H9 (cell line): Measurements from ENCODE around the gene ZBED1. TPM values are rescaled to one million over a fixed set of nuclear protein-coding genes. Genes with fewer than 3 reads are reported as not detected.

Experiments
- DNase-seq: peaks from one replicate; pipeline ENCODE4 v3.0.0-alpha.2; 2017
- H2AFZ ChIP-seq: one replicate; pipeline ENCODE4 v1.6.1; 2013; ENCODE audit warnings: mild to moderate bottlenecking, low read length, control low read depth, moderate library complexity
- H2AK5ac ChIP-seq: 2 replicates; pipeline ENCODE4 v1.6.1; 2013; ENCODE audit warnings: low read length, control low read depth, mixed read lengths; ENCODE audit not compliant: insufficient read length
- H2BK120ac ChIP-seq: one replicate; pipeline ENCODE4 v1.6.1; 2013; ENCODE audit warnings: low read depth, mild to moderate bottlenecking, low read length, control low read depth, inconsistent platforms; ENCODE audit not compliant: poor library complexity, severe bottlenecking
- H2BK12ac ChIP-seq: 2 replicates; pipeline ENCODE4 v1.6.1; 2013; ENCODE audit warnings: low read length, control low read depth, mixed read lengths, low read depth; ENCODE audit not compliant: insufficient read length
- H2BK15ac ChIP-seq: 2 replicates; pipeline ENCODE4 v1.6.1; 2013; ENCODE audit warnings: low read depth, low read length, control low read depth
- H2BK20ac ChIP-seq: one replicate; pipeline ENCODE4 v1.6.1; 2013; ENCODE audit warnings: low read depth, mild to moderate bottlenecking, low read length, control low read depth, inconsistent platforms; ENCODE audit not compliant: poor library complexity, severe bottlenecking
- H2BK5ac ChIP-seq: 2 replicates; pipeline ENCODE4 v1.6.1; 2013; ENCODE audit warnings: low read length, control low read depth, mixed read lengths; ENCODE audit not compliant: insufficient read length
- H3K14ac ChIP-seq: 2 replicates; pipeline ENCODE4 v1.6.1; 2013; ENCODE audit warnings: low read length, control low read depth; ENCODE audit not compliant: insufficient read depth
- H3K18ac ChIP-seq: 2 replicates; pipeline ENCODE4 v1.6.1; 2013; ENCODE audit warnings: low read depth, mild to moderate bottlenecking, mixed read lengths, low read length, control low read depth; ENCODE audit not compliant: insufficient read length
- H3K23ac ChIP-seq: 2 replicates; pipeline ENCODE4 v1.6.1; 2013; ENCODE audit warnings: low read length, control low read depth, mixed read lengths, low read depth; ENCODE audit not compliant: insufficient read length
- H3K23me2 ChIP-seq: 2 replicates; pipeline ENCODE4 v1.6.1; 2013; ENCODE audit warnings: low read depth, mild to moderate bottlenecking, mixed read lengths, low read length, control low read depth; ENCODE audit not compliant: insufficient read length, poor library complexity, severe bottlenecking
- H3K27ac ChIP-seq: 2 replicates; pipeline ENCODE4 v1.5.1; 2013; ENCODE audit warnings: low read length, control low read depth, mixed read lengths, low read depth; ENCODE audit not compliant: insufficient read length
- H3K27me3 ChIP-seq: 2 replicates; pipeline ENCODE4 v1.6.1; 2013; ENCODE audit warnings: low read length, control low read depth, inconsistent platforms; ENCODE audit not compliant: insufficient read depth
- H3K4ac ChIP-seq: 2 replicates; pipeline ENCODE4 v1.6.1; 2013; ENCODE audit warnings: low read depth, mild to moderate bottlenecking, control low read depth, inconsistent platforms, low read length, moderate library complexity
- H3K4me1 ChIP-seq: 2 replicates; pipeline ENCODE4 v1.6.1; 2013; ENCODE audit warnings: low read length, control low read depth, inconsistent platforms; ENCODE audit not compliant: insufficient read depth
- H3K4me2 ChIP-seq: 2 replicates; pipeline ENCODE4 v1.6.1; 2013; ENCODE audit warnings: low read length, control low read depth, mixed read lengths; ENCODE audit not compliant: insufficient read length, insufficient read depth
- H3K56ac ChIP-seq: 2 replicates; pipeline ENCODE4 v1.6.1; 2013; ENCODE audit warnings: low read depth, mild to moderate bottlenecking, mixed read lengths, low read length, control low read depth; ENCODE audit not compliant: insufficient read length
- H3K79me1 ChIP-seq: 2 replicates; pipeline ENCODE4 v1.6.1; 2013; ENCODE audit warnings: low read depth, mild to moderate bottlenecking, moderate library complexity, low read length, control low read depth, inconsistent platforms; ENCODE audit not compliant: insufficient read depth, poor library complexity, severe bottlenecking
- H3K79me2 ChIP-seq: 2 replicates; pipeline ENCODE4 v1.6.1; 2013; ENCODE audit warnings: low read length, control low read depth, inconsistent platforms; ENCODE audit not compliant: insufficient read depth
- H3K9ac ChIP-seq: 2 replicates; pipeline ENCODE4 v1.6.1; 2013; ENCODE audit warnings: low read length, control low read depth, mixed read lengths; ENCODE audit not compliant: insufficient read length; ENCODE audit errors: extremely low read depth
- H3K9me3 ChIP-seq: one replicate; pipeline ENCODE4 v1.6.1; 2013; ENCODE audit warnings: low read depth, low read length, inconsistent platforms; ENCODE audit not compliant: control insufficient read depth
- H3T11ph ChIP-seq: one replicate; pipeline ENCODE4 v1.6.1; 2013; ENCODE audit warnings: mild to moderate bottlenecking, low read length, control low read depth, inconsistent platforms
- H4K20me1 ChIP-seq: one replicate; pipeline ENCODE4 v1.6.1; 2013; ENCODE audit not compliant: control insufficient read depth, insufficient read length, insufficient read depth
- H4K5ac ChIP-seq: 2 replicates; pipeline ENCODE4 v1.6.1; 2013; ENCODE audit warnings: low read depth, mild to moderate bottlenecking, mixed read lengths, low read length, control low read depth; ENCODE audit not compliant: insufficient read length
- H4K8ac ChIP-seq: replicated peaks from 2 replicates; pipeline ENCODE4 v1.6.1; 2013; ENCODE audit warnings: low read length, control low read depth, mixed read lengths, low read depth; ENCODE audit not compliant: insufficient read length
- H4K91ac ChIP-seq: 2 replicates; pipeline ENCODE4 v1.6.1; 2013; ENCODE audit warnings: low read depth, mild to moderate bottlenecking, moderate library complexity, mixed read lengths, low read length, control low read depth; ENCODE audit not compliant: insufficient read length
- H3K27ac Mint-ChIP-seq, 3 experiments: 2 replicates in 2 of 3; 3 replicates in 1 of 3; pipeline ENCODE4 v1.8.0; 2020 to 2021; ENCODE audit warnings: mixed read lengths in 3 of 3, mild to moderate bottlenecking in 1 of 3, moderate library complexity in 1 of 3
- H3K27me3 Mint-ChIP-seq: 2 replicates; pipeline ENCODE4 v1.8.0; 2021; ENCODE audit warnings: low read depth, mild to moderate bottlenecking, moderate library complexity, mixed read lengths
- H3K36me3 Mint-ChIP-seq, 3 experiments: 2 replicates in 2 of 3; 3 replicates in 1 of 3; pipeline ENCODE4 v1.8.0; 2020 to 2021; ENCODE audit warnings: low read depth in 3 of 3, mixed read lengths in 3 of 3; ENCODE audit not compliant: insufficient read depth in 1 of 3
- H3K4me1 Mint-ChIP-seq, 2 experiments: 2 replicates each; pipeline ENCODE4 v1.8.0; 2020; ENCODE audit warnings: mixed read lengths in 2 of 2
- H3K4me3 Mint-ChIP-seq, 2 experiments: 2 replicates in 1 of 2; 3 replicates in 1 of 2; pipeline ENCODE4 v1.8.0; 2020 to 2021; ENCODE audit warnings: mild to moderate bottlenecking in 2 of 2, mixed read lengths in 2 of 2, moderate library complexity in 1 of 2
- H3K9me3 Mint-ChIP-seq, 2 experiments: 2 replicates in 1 of 2; 3 replicates in 1 of 2; pipeline ENCODE4 v1.8.0; 2020; ENCODE audit warnings: mild to moderate bottlenecking in 2 of 2, mixed read lengths in 2 of 2, moderate library complexity in 1 of 2
- CTCF ChIP-seq: fragments of 200-600 bp; sonication (generic); conservative IDR thresholded peaks from 3 replicates; pipeline ENCODE4 v1.8.0; 2021; ENCODE audit warnings: antibody characterized with exemption, mild to moderate bottlenecking
- WGBS: extraction: QIAGEN DNeasy Blood & Tissue Kit; methylation state at CpG from one replicate; pipeline ENCODE4 v1.1.7; 2013; ENCODE audit warnings: missing lambda C conversion rate, low lambda C conversion rate, mixed read lengths; ENCODE audit not compliant: insufficient read length; ENCODE audit errors: extremely low coverage; 5-methylcytosine and 5-hydroxymethylcytosine counted together
- total RNA-seq: library from RNA; stranded (reverse); gene quantifications from 2 replicates; pipeline ENCODE4 v1.2.1, GENCODE V29; 2021

ZBED1 gene
- total RNA-seq, 1 experiment from 2014 or later = 61.1 TPM

DNA sequence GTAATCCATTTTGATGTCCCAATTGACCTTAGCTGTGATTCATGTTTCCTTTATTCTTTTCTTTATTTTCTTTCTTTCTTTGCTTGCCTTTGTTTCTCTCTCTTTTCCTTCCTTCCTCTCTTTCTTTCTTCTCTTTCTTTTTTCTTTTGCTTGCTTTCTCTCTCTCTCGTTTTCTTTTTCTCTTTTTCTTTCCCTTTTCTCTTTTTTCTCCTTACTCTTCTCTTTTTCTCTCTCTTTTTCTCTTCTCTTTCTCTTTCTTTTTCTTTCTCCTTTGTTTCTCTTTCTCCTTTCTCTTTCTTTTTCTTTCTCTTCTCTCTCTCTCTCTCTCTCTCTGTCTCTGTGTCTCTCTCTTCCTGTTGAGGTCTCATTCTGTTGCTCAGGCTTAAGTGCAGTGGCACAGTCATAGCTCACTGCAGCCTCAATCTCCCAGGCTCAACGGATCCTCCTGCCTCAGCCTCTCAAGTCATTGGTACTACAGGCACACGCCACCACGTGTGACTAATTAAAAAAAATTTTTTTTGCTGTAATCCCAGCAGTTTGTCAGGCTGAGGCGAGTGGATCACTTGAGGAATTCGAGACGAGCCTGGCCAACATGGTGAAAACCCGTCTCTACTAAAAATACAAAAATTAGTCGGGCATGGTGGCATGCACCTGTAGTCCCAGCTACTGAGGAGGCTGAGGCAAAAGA is 8.0 kb upstream of the ZBED1 start:
- no peaks in the 10 kb centered on the region; a peak in 1 of 5 replicates for H3K9me3 Mint-ChIP-seq

More for the DNA sequence above, 8.0 kb upstream of the ZBED1 start:
- Histone ChIP-seq H3K79me2 (no peaks in the 10 kb centered on the region), H3T11ph (no peak overlapping the region), H4K5ac (no peak overlapping the region), H2AK5ac (no peak overlapping the region), H2BK120ac (no peak overlapping the region), H2BK15ac (no peak overlapping the region), H4K91ac (no peak overlapping the region), H2AFZ (no peak overlapping the region), H3K27ac (no peak overlapping the region), H3K79me1 (no peaks in the 10 kb centered on the region), H3K56ac (no peak overlapping the region), H2BK5ac (no peak overlapping the region), H3K27me3 (no peaks in the 10 kb centered on the region), H2BK12ac (no peak overlapping the region), H4K8ac (no peak overlapping the region), H4K20me1 (no peaks in the 10 kb centered on the region), H3K9ac (no peak overlapping the region), H3K4me1 (no peaks in the 10 kb centered on the region), H3K23ac (no peak overlapping the region), H3K14ac (no peak overlapping the region), H3K4me2 (no peak overlapping the region), H3K18ac (no peak overlapping the region), H3K23me2 (no peaks in the 10 kb centered on the region), H3K4ac (no peak overlapping the region), H2BK20ac (no peak overlapping the region), H3K9me3 (no peaks in the 10 kb centered on the region)
- Mint-ChIP-seq H3K36me3 (peaks cover 0 to 7% (median 0%) of the 10 kb centered on the region in 3 experiments; a peak in 1 of 7 replicates), H3K4me1 (peaks cover 7 to 11% of the 10 kb centered on the region in 2 experiments), H3K27ac (peak overlapping the region in 2 of 3 experiments; percentile 38 to 61; a peak in 4 of 7 replicates), H3K27me3 (peaks cover 2% of the 10 kb centered on the region; the same call in 1 of the 2 replicates), H3K4me3 (no peak overlapping the region)
- TF ChIP-seq CTCF = no peak
- WGBS = no CpG with 5 or more reads among the region's 9 CpGs
- no peak for DNase-seq
